HT1080 (cell line): Measurements from ENCODE around the gene DPH2. TPM values are rescaled to one million over a fixed set of nuclear protein-coding genes. Genes with fewer than 3 reads are reported as not detected.

ENCODE experiments used
- DNase-seq: peaks from one replicate; pipeline ENCODE4 v3.0.0-alpha.2; 2015; ENCODE audit warnings: low read depth
- total RNA-seq: library from RNA; depleted of rRNA; stranded (reverse); fragments of >200 nt; shearing (Covaris generic); gene quantifications from 2 replicates; pipeline ENCODE4 v1.2.3, GENCODE V29; 2014

Gene DPH2
- total RNA-seq, 1 experiment from 2014 or later: 91.4 TPM

DNA sequence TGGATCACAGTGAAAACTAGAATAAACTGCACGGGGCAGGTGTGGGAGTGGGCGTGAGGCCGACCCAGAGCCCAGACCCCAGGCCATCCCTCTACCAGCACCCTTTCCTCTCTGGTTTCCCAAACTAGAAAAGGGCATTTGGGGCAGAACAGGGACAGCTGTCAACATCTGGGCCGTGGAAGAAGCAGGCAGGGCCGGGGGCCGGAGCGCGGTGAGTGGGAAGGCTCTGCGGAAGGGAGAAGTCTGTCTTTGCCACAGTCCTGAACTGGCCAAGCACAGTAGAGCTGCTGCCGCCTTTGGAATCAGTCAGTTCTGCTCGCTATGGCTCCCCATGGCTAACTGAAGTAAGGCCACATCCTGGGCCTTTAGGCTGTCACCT lies 28.2 kb downstream of the DPH2 start:
- no peak for DNase-seq

DNA sequence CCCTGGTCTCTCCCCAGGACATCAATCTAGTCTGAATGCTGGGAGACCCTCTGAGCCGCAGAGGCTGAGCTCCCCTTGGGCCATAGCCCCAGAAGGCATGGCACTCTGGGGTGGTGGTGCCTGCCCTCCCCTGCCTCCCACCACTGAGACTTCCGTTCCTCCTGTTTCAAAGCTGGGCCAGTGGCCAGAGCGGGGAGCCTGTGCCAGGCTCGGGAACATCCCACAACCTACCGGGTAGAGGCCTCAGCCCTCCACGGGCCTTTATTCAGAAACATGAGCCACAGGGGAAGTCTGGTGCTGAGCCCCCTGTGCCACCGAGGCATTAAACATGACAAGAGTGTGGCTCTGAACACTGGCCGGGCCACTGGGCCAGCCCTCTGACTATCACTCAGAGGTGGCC lies 29.6 kb downstream of the DPH2 start:
- DNase-seq: no peak

DNA sequence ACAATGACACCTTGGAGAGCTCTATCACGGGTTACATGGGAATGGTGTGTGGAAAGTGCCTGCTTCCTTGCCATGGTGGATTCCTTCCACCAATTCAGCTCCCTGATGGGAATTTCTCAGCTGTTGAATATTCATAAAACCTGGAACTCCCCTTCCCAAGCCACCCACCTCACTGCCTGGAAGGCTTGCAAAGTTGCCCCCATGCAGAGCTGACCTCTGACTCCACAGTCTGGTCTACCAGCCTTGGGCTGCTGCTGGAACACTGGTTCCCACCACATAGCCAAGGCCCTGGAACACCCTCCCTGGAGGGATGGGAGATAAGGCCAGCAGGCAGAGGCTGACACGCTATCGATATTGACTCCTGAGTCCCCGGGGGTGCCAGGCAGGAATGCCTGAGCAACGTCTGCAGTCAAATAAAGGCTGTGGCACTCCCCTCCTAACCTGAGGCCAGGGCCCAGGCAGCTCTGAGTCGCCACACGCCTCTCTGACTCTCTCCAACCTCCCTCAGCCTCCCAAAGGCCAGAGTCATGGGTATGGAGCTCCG lies 30.4 kb downstream of the DPH2 start:
- DNase-seq: no peak

DNA sequence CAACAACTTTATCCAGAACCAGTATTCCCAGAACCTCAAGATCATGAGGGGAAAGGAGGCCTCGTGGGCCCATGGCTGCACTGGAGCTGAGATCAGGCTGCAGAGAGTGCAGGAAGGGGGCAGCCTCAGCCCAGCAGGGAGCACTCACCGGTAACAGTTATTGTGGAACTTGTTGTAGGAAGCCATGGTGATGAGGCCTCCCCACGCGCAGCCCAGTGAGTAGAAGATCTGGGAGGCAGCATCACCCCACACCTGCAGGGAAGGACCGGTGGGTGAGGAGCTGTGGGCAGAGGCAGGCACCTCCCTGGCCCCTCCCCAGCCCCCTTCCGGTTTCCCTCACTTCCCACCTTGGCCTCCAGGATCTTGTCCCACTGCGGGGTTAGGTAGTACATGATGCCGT lies 32.4 kb downstream of the DPH2 start:
- DNase-seq: no peak

DNA sequence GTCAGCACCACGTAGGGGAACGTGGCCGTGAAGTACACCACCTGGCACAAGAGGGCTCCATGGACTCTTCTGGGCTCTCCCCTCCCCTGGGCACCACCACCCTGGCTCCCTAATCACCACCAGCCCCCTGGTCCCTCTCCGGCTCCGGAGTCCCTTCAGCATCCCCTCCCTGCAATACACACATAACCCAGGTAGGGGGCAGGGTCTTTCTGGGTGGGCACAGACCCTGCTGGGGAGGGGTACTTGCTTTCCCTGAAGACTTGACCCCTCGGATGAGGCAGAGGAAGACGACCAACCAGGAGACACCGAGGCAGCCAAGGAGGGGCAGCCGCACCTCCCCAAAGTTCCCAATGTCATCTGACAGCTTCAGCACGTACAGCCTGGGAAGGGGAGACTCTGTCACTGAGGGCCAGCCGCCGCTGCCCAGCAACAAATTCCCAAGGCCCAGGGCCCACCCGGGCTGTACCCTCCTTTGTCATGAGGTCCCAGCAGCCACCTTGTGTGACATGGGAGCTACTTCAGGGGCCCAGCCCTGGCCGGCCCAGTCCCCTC lies 32.9 kb downstream of the DPH2 start:
- no peak for DNase-seq

DNA sequence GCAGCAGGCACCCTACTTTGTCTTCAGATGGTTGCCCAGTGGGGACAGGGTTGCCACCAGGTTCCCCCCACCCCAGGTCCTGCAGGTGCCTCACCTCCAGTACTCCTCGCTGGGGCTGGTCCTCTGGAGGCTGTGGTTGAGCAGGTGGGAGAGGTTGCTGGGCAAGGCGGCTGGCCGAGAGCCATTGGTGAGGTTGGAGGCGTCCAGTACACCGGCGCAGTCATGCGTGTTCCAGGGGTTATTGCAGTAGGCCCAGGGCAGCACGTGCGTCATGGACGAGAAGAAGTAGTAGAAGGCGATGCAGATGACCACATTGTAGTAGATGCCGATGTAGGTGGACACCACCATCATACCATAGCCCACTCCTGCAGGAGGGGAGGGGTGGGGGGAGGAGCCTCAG lies 38.4 kb downstream of the DPH2 start:
- DNase-seq: no peak

DNA sequence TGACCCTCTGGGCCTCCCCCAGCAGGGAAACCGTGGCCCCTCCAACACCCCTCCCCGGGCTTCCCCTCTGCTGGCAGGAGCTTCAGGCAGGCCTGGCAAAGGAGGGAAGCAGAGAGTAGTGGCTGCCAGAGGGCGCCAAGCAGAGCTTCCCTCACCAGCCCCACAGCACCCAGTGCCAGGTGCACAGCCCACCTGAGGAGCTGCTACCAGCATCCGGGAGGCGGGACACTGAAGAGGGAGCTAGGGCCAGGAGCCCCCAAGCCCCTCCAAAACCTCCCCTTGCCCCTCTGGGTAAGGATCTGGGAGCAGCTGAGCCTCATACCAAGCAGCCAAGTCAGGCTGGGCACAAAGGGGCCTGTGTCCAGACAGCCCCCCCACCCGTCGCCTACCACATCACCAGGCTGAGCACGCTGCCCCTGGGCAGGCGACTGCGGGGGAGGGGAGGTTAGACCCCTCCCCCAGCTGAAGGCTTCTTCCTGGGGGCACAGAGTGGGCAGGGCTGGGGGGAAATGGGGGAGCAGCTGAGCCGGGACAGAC lies 41.2 kb downstream of the DPH2 start:
- no peak for DNase-seq

DNA sequence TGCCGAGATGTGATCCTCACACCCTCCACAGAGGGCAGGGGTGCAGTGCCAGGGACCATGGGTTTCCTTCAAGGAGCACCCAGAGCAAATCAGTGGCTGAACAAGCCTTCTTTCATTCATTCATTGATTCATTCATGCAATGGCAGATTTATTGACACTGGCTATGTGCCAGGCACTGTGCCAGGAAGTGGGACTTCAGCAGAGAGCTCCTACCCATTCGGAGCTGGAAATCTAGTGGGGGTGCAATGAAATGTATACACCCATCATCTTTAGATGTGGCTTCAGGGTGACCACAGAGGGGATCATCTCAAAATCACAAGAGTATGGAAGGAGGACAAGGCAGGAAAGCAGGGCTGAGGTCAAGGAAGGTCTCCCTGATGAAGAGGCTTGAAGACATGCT lies 42.6 kb downstream of the DPH2 start:
- peak; percentile 53 for DNase-seq

DNA sequence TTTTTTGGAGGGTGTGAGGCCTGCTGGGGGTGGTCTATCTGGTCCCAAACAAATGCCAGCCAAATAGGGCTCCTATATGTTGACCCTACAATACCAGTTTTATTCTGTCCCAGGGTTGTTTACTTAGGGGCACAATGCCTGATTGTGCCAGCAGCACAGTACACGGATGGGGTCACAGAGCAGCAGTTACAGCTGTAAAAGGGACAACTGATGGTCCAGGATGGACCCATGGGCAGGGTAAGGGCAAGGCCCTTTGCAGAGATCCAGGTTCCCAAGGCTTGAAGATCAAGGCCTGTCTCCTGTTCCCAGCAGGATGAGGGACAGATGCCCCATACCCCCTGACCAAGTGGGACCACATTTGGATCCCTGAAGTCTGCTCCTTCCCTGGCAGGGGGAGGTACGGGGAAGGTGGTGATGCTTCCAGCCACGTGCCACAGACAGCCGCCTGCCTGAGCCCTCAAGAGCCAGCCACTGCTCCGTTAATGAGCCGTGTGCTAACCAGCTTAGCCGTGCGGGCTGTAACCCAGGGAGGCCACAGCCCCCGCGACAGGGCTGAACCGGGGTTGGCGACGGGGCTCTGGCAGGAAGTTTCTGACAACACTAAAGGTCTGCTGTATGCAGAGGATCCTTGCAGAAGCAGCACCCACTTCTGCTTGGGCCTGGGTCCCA lies 43.3 kb downstream of the DPH2 start:
- DNase-seq: no peak

DNA sequence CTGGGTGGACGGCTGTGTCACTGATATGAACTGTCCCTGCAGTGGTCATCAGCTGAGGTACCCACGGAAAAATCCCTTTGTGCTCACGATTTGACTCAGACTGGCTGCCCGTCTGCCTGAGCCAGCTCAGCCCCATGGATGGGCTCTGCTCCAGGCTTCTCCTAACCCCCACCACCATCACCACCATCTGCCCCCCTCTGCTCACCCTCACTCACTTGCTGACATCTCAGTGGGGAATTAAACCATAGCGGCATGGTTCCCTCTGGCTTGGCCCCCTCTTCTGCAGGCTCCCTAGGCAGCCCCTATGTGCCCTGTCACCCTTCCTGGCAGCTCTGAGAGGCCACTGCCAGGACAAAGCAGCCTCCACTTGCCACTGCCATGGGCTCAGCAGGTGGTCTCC lies 44.1 kb downstream of the DPH2 start:
- DNase-seq: no peak

DNA sequence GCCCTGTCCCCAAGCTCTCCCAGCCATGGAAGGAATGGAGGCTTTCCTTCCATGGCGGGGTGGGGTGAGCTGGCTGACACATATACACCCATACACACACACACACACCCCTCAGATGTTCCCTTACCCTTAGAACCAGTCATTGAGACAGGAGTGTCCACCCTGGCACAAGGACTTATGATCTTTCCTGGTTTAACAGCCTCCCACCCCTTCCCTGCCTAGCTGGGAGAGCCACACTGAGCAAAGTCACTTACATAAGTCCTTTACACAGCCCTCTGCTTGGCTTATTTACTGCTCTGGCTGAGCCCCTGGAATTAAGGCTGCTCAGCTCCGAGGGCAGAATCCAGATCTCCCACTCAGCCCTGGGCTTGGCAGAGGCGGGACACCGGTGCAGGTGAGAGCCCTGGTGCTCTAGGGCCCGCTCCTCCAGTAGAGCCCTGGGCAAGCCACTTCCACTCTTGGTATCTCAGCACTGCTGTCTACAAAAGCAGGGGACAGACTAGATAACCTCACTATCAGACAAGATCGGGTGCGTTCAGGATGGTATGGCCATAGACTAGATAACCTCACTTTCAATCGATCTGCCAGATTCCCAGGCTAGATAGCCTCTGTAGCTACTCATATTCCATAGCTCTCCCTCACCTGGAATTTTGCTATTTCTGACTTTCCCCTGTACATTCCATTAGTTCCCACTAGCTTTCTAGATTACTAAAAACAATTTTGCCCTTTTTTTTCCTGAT lies 44.7 kb downstream of the DPH2 start:
- DNase-seq: no peak

DNA sequence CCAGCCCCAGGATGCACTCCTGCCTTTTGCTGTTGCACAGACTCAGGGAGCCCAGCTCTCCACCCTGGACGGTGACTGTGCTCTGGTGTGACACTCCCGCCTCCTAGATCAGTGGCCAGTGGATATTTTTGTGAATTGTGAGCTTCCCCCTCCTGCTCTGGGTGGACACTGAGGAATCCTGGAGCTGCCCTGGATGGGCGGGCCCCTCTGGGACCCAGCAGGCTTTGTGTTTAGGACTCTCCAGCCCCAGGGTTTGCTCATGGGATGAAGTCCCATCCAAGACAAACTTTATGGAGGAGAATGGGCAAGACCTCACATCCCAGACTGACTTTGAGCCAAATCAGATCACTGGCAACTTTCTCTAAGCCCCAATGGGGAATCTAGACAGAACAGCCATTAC lies 45.4 kb downstream of the DPH2 start:
- DNase-seq: no peak

DNA sequence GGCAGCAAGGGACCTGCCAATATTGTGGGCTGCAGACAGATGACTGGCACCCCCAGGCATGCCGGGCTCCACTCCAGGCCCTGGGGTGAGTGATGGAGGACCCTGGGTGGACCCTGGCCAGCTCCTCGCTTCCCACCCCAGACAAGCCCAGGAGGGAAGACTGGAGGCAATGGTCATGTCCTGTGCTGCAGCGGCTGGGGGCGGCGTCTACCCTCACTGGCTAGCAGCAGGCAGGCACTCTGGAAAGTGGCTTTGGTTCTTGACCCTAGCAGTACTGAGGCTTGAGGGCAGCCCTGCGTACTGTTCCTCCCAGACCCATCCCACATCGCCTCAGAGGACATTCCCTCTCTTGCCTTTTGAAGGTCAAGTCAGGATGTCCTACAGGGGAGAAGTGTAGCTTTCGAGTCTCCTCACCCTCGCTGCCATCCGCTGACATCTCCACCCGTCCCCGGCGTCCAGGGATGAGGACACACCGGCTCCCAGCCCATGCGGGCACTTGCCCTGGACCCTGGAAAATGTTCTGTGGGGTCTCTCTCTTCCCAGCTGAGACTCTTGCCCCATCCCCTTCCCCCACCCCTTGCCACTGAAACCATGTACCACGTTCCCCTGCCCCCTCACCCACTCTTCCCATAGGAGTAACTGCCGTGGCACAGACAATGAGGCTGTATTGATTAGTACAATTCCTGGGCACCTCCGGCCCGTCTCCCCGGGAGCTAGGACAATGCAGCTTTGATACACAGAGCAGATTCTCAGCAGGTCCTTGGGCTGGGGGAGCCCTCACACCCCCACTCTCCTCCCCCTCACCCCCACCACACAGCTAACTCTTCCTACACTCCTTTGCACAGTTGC lies 46.5 kb downstream of the DPH2 start:
- no peak for DNase-seq

DNA sequence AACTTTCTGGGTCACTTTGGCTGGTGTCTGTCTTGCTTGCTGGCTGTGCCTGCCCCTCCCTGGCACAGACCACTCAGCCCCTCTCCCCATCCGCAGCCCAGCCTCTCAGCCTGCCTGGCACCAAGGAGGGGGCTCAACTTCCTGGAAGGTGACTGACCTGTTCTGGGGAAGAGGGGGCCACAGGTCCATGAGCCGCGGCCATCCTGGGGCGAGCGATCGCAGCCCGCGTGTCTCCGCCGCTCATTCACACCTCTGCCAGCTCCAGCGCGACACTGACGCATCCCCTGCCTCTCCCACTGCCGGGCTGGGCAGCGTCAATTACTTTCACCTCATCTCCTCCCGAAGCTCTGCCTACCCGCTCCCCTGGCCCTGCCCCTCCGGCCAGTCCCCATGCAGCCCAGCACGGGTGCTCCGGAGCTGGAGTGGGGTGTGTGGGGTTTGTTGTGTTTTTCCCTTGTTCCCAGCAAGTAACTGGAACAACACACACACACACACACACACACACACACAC lies 47.1 kb downstream of the DPH2 start:
- no peak for DNase-seq

DNA sequence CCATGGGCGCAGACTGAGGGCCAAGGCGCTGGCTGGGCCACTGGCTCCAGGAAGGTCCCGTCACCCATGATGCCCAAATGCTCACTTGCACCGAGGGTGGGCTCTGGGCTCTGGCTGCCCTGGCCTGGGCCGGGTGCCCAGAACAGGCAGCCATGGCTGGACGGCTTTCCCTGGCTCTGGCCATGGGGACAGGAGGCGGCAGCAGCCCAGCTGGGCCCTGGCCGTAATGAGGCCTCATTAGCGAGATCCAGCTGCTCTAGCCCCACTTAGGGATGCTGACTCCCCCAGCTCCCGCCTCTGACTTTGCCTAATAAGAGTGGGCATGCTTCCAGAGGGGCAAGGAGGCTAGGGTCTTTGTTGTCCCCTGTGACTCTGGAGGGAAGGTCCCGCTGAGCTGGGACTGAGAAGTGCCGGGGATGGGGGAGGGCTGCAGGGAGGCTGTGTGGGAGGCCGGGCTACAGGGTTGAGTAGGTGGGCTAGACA lies 49.7 kb downstream of the DPH2 start:
- no peak for DNase-seq

DNA sequence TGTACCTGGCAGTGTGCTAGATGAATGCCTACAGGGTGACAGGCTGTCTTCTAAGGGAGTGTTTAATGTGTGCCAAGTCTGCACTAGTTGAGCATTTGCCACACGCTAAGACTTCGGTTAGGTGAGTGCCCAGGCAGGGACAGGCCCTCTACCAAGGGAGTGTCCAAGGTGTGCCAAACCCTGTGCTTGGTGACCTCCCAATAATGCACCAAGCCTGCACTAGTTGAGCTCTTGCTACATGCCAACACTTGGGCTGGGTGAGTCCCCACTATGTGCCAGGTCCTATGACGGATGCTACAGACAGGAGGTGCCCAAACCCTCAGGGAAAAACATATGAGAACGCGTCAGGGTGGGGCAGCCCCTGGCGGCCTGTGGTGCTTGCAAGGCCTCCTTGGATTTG lies 50.7 kb downstream of the DPH2 start:
- DNase-seq: no peak

DNA sequence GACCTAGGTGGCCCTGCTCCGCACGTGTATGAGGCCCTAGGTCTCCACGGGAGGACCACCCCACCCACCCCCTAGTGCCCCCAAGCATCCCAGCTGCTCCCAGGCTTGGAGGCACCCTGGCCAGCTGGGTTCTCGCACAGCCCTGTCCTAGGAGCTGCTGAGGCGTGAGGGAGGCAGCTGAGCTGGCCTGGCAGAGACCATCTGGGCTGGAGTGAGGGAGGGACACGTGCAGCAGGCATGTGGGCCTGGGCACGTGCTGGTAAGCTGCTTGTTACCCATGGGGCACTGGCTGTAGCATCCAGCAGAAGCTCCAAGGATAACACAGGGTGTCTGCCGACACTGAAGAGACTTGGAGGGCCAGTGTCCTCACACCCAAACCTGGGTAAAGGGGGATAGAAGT lies 51.3 kb downstream of the DPH2 start:
- DNase-seq: no peak

DNA sequence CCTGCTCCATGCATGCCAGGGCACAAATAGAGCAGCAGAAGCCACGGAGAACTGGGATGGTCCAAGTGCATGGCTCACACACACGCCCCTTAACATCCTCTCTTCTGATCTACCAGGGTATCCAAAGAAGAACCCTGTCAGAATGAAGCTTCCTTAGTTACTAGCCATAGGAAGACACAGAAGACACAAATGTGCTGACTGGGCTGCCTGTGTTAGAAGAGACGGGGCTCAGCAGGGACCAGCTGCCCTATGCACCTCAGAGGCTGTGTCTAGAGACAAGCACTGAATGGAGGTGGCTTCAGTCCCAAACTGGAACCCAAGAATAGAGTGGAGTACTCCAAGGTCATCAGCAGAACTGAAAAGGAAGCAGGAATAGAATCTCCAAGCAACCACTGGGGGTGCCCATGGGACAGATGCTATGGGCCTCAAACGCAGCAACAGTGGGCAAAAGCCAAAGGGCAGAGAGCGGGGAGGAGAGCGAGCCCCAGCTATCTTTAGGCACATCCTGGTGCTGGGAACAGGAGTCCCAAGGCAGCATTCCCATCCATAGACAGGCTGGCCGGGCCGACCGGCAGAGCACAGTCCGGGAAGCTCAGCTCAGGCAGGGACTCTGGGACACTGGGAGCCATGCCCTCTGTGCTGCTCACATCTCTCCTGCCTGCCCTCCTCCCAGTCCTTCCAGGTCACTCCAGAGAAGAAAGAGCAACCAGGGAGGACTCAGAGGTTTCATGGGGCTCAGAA lies 51.9 kb downstream of the DPH2 start:
- DNase-seq: no peak
